B cell (primary cell): ENCODE measurements around the gene SINHCAF. TPM values are rescaled to one million over a fixed set of nuclear protein-coding genes. Genes with fewer than 3 reads are reported as not detected.
"Not testable (repeated sequence)": the region's sequence is repeated elsewhere in the genome, so short reads cannot be mapped to it uniquely, and the experiment has no call there.

Experiments
- ATAC-seq: fragments of 200-7000 bp; cut with Tn5 transposase; one replicate; pipeline ENCODE4 v1.10.0; 2021; ENCODE audit warnings: low read depth, mild to moderate bottlenecking, moderate number of reproducible peaks, moderate library complexity
- CTCF ChIA-PET: fragments of 350-600 bp; sonication (Branson Sonifier 250); formaldehyde crosslinking; loops from one replicate; lab custom pipeline; 2021; ENCODE audit warnings: antibody characterized with exemption, inconsistent platforms; lab: Charles Lee
- POLR2A ChIA-PET: fragments of 350-600 bp; sonication (Branson Sonifier 250); formaldehyde crosslinking; loops from one replicate; lab custom pipeline; 2021; ENCODE audit warnings: antibody characterized with exemption; lab: Charles Lee
- DNase-seq: peaks from one replicate; pipeline ENCODE4 v3.0.0; 2013
- H2AFZ ChIP-seq: 2 replicates; pipeline ENCODE4 v1.6.1; 2012; ENCODE audit warnings: mild to moderate bottlenecking, low read depth, low read length; ENCODE audit not compliant: insufficient read depth, poor library complexity, severe bottlenecking
- H3K27ac ChIP-seq, 2 donors: 1 replicate in 1 of 2; 2 replicates in 1 of 2; pipeline ENCODE4 v1.5.1; 2012 to 2013; ENCODE audit warnings: low read length in 2 of 2, mild to moderate bottlenecking in 2 of 2, moderate library complexity in 1 of 2
- H3K27me3 ChIP-seq, 4 experiments: fragments of 200-600 bp in 1 of 4; sonication (generic) in 1 of 4; replicated peaks in 1 of 4; 1 replicate in 2 of 4; 2 replicates in 2 of 4; pipeline versions ENCODE4 v1.6.1 to v1.7.0; 2013 to 2016; ENCODE audit warnings: low read length in 3 of 4, mild to moderate bottlenecking in 2 of 4, mixed read lengths in 1 of 4, moderate library complexity in 1 of 4; ENCODE audit not compliant: insufficient read depth in 4 of 4, control insufficient read depth in 3 of 4; ENCODE audit errors: control extremely low read depth in 1 of 4
- H3K36me3 ChIP-seq, 2 experiments: replicated peaks in 1 of 2; 1 replicate in 1 of 2; 2 replicates in 1 of 2; pipeline versions ENCODE4 v1.6.1 to v1.7.1; 2013; ENCODE audit warnings: low read length in 1 of 2; ENCODE audit not compliant: insufficient read depth in 2 of 2, control insufficient read depth in 1 of 2; ENCODE audit errors: control extremely low read depth in 1 of 2, extremely low read depth in 1 of 2
- H3K4me1 ChIP-seq, 2 donors: fragments of 200-600 bp in 1 of 2; sonication (generic) in 1 of 2; 1 replicate in 1 of 2; 2 replicates in 1 of 2; pipeline versions ENCODE4 v1.5.1 to v1.6.1; 2013 to 2017; ENCODE audit warnings: low read length in 2 of 2; ENCODE audit not compliant: control insufficient read depth in 2 of 2, insufficient read depth in 2 of 2
- H3K4me2 ChIP-seq: replicated peaks from 2 replicates; pipeline ENCODE3; 2012; ENCODE audit warnings: mild to moderate bottlenecking, low read depth, low read length; ENCODE audit not compliant: poor library complexity, severe bottlenecking
- H3K4me3 ChIP-seq, 5 experiments: fragments of 200-600 bp in 1 of 5; sonication (generic) in 1 of 5; 1 replicate in 3 of 5; 2 replicates in 2 of 5; pipeline versions ENCODE4 v1.5.1 to v1.7.0; 2011 to 2016; ENCODE audit warnings: low read length in 4 of 5, mild to moderate bottlenecking in 4 of 5, low read depth in 2 of 5, control low read depth in 1 of 5, moderate library complexity in 1 of 5; ENCODE audit not compliant: insufficient read depth in 1 of 5; ENCODE audit errors: control extremely low read depth in 1 of 5, extremely low read depth in 1 of 5
- H3K79me2 ChIP-seq: fragments of 200-600 bp; sonication (generic); one replicate; pipeline ENCODE4 v1.6.0; 2016; ENCODE audit warnings: low read length; ENCODE audit not compliant: control insufficient read depth, insufficient read depth
- H3K9ac ChIP-seq: fragments of 200-600 bp; sonication (generic); 2 replicates; pipeline ENCODE4 v1.6.1; 2017; ENCODE audit warnings: mild to moderate bottlenecking, low read length, moderate library complexity
- H3K9me3 ChIP-seq, 3 donors: one replicate each; pipeline versions ENCODE4 v1.6.1 to v1.7.1; 2013; ENCODE audit warnings: low read length in 2 of 3; ENCODE audit not compliant: control insufficient read depth in 2 of 3, insufficient read depth in 1 of 3; ENCODE audit errors: control extremely low read depth in 1 of 3
- H4K20me1 ChIP-seq: 2 replicates; pipeline ENCODE4 v1.6.0; 2012; ENCODE audit warnings: mild to moderate bottlenecking, low read length; ENCODE audit not compliant: insufficient read depth, control insufficient read depth, poor library complexity, severe bottlenecking
- H3K27ac Mint-ChIP-seq: one replicate; pipeline ENCODE4 v1.8.0; 2021; ENCODE audit warnings: mixed read lengths
- H3K27me3 Mint-ChIP-seq: one replicate; pipeline ENCODE4 v1.8.0; 2021; ENCODE audit warnings: mixed read lengths
- H3K4me1 Mint-ChIP-seq: one replicate; pipeline ENCODE4 v1.8.0; 2021; ENCODE audit warnings: mixed read lengths
- H3K4me3 Mint-ChIP-seq: one replicate; pipeline ENCODE4 v1.8.0; 2021; ENCODE audit warnings: mixed read lengths
- H3K9me3 Mint-ChIP-seq: one replicate; pipeline ENCODE4 v1.8.0; 2022; ENCODE audit warnings: mixed read lengths; ENCODE audit not compliant: insufficient read depth
- CTCF ChIP-seq: fragments of 200-600 bp; IDR thresholded peaks from one replicate; pipeline ENCODE4 v1.8.0; 2022; ENCODE audit warnings: antibody characterized with exemption, mild to moderate bottlenecking
- EZH2 ChIP-seq: IDR thresholded peaks from 2 replicates; pipeline ENCODE4 v1.6.1; 2012; ENCODE audit warnings: borderline replicate concordance, low read depth, mild to moderate bottlenecking, moderate library complexity, low read length; ENCODE audit not compliant: insufficient read depth, poor library complexity, severe bottlenecking
- WGBS: methylation state at CpG from one replicate; pipeline ENCODE4 v1.1.5; 2013; ENCODE audit warnings: missing lambda C conversion rate; ENCODE audit not compliant: insufficient coverage; 5-methylcytosine and 5-hydroxymethylcytosine counted together
- intact Hi-C: fragments of 100-400 bp; cut with micrococcal nuclease; formaldehyde crosslinking; loops from one replicate; pipeline ENCODE4 v1.10.0; 2022
- polyA plus RNA-seq: library from polyadenylated mRNA; depleted of rRNA; stranded (reverse); fragments of >200 nt; gene quantifications from 2 replicates; pipeline ENCODE4 v1.2.3, GENCODE V29; 2012
- total RNA-seq, 2 donors: library from RNA; stranded (reverse); fragments of 120-200 nt in 1 of 2; gene quantifications; 1 replicate in 1 of 2; 2 replicates in 1 of 2; pipeline versions ENCODE4 v1.2.3 to v1.2.4, GENCODE V29; 2013 to 2022

SINHCAF gene
- total and polyA plus RNA-seq, 2 donors (not counting 1 experiment from before 2014, with no cell fraction given): 43.5 to 129 TPM

GRCh38 chr12:31251707-31252611 is 74.0 kb downstream of the SINHCAF start:
- H3K27ac ChIP-seq, H3K4me1 Mint-ChIP-seq, H3K27me3 Mint-ChIP-seq, H3K4me1 ChIP-seq, H3K4me2 ChIP-seq, H3K9me3 ChIP-seq, H3K9me3 Mint-ChIP-seq, H3K36me3 ChIP-seq, H2AFZ ChIP-seq, H4K20me1 ChIP-seq, H3K9ac ChIP-seq, POLR2A ChIA-PET, H3K27me3 ChIP-seq, H3K79me2 ChIP-seq, ATAC-seq: not testable (repeated sequence)
- intact Hi-C loops: loop anchor here (2.0 kb wide), 1 partner anchor 111 kb away; no protein-coding TSS in a partner anchor
- peak overlapping the region; percentile 64 for H3K27ac Mint-ChIP-seq
- peak; percentile 73 for TF ChIP-seq CTCF
- peak overlapping the region in 2 of 5 experiments; percentile 33 to 39 for H3K4me3 ChIP-seq
- peak overlapping the region; percentile 83 for H3K4me3 Mint-ChIP-seq
- DNase-seq: peak; percentile 28
- WGBS: 76% methylated on average over 30 of the region's 34 CpGs
- CTCF ChIA-PET: interaction anchor here (0.5 to 3.2 kb wide), 11 partner anchors 13 to 1504 kb away, joined by 3 to 39 read pairs (median 4); partner anchors contain the start of gene YARS2

GRCh38 chr12:31250179-31250578 is 75.8 kb downstream of the SINHCAF start:
- no peaks in the 10 kb centered on the region for H3K79me2 ChIP-seq
- Mint-ChIP-seq H3K9me3 (no peaks in the 10 kb centered on the region), H3K4me1 (no peaks in the 10 kb centered on the region), H3K4me3 (no peak overlapping the region), H3K27ac (no peak overlapping the region), H3K27me3 (no peaks in the 10 kb centered on the region)
- no peaks in the 10 kb centered on the region for H3K36me3 ChIP-seq
- H3K4me1 ChIP-seq: no peaks in the 10 kb centered on the region
- H4K20me1 ChIP-seq: no peaks in the 10 kb centered on the region
- no peak overlapping the region for H3K4me3 ChIP-seq
- intact Hi-C loops: loop anchor here (2.0 kb wide), 1 partner anchor 113 kb away; no protein-coding TSS in a partner anchor
- no peak overlapping the region for H2AFZ ChIP-seq
- 83% methylated on average over 4 of the region's 6 CpGs for WGBS
- ATAC-seq (no peak), DNase-seq (no peak)
- CTCF ChIA-PET: interaction anchor here (2.4 to 3.2 kb wide), 3 partner anchors 11 to 113 kb away, joined by 18 to 39 read pairs (median 20); no protein-coding TSS in a partner anchor
- H3K27ac ChIP-seq: no peak overlapping the region
- H3K4me2 ChIP-seq: no peak overlapping the region
- no peak for TF ChIP-seq EZH2
- no peak for TF ChIP-seq CTCF
- H3K27me3 ChIP-seq: peaks cover 0 to 2% (median 0%) of the 10 kb centered on the region in 4 experiments
- H3K9me3 ChIP-seq: no peaks in the 10 kb centered on the region
- no peak overlapping the region for H3K9ac ChIP-seq
- POLR2A ChIA-PET: no interaction called here
